ENCODE data around the gene BOD1.
A peak's percentile ranks its signal among the peaks of the same experiment; 100 is the strongest.

BOD1 gene
- long read RNA-seq, partial matches to known transcripts = 1 of 5 reads
- long read RNA-seq, other reads (novel, unspliced or antisense) = 0 of 5 reads

- Histone ChIP-seq H3K27ac (replicated peaks) (peak within 1 kb of the TSS; percentile 56), H3K4me3 (replicated peaks; ENCODE audit: insufficient read depth, low read length) (peak within 1 kb of the TSS; percentile 100), H3K27me3 (ENCODE audit: insufficient read depth, poor library complexity, severe bottlenecking) (no peaks in the 10 kb centered on the region)
- TF ChIP-seq REST (IDR thresholded peaks at IDR 0.05; ENCODE audit: insufficient replicate concordance, low read depth) = no peak
- TF ChIP-seq POLR2AphosphoS5 (IDR thresholded peaks at IDR 0.05; ENCODE audit: low read depth) = 0 out of 2 replicates have a peak, but pooled peaks have one; percentile 36
- TF ChIP-seq GABPA (IDR thresholded peaks at IDR 0.05; ENCODE audit: low read depth) = peak; percentile 43; the same call in 1 of the 2 replicates
- no peak for TF ChIP-seq CTCF (IDR thresholded peaks at IDR 0.05; ENCODE audit: insufficient read depth, low read length)
- peak; percentile 69; the same call in 1 of the 2 replicates for TF ChIP-seq SPI1 (IDR thresholded peaks at IDR 0.05; ENCODE audit: borderline replicate concordance, low read depth)
- peak; percentile 93 to 99 for DNase-seq (ENCODE audit: low read depth in 1 of 2, low spot score in 1 of 2)
These were observed at the start of gene BOD1 for GRCh38 chr5:173616577-173617118. Gene BOD1, minus strand, starts transcription at chr5:173616650. Its CDS starts 214 bp downstream, at chr5:173616436.

- H3K27me3 ChIP-seq (ENCODE audit: insufficient read depth, poor library complexity, severe bottlenecking) = no peaks in the 10 kb centered on the region
- H3K27ac ChIP-seq (replicated peaks) = no peak overlapping the region
- H3K4me3 ChIP-seq (replicated peaks; ENCODE audit: insufficient read depth, low read length) = no peak overlapping the region
- no peak for DNase-seq (ENCODE audit: low read depth in 1 of 2, low spot score in 1 of 2)
- TF ChIP-seq CTCF (IDR thresholded peaks at IDR 0.05; ENCODE audit: insufficient read depth, low read length) (no peak), REST (IDR thresholded peaks at IDR 0.05; ENCODE audit: insufficient replicate concordance, low read depth) (no peak), GABPA (IDR thresholded peaks at IDR 0.05; ENCODE audit: low read depth) (no peak), SPI1 (IDR thresholded peaks at IDR 0.05; ENCODE audit: borderline replicate concordance, low read depth) (no peak), POLR2AphosphoS5 (IDR thresholded peaks at IDR 0.05; ENCODE audit: low read depth) (no peak)
These were observed 48.9 kb upstream of the BOD1 start for GRCh38 chr5:173665326-173665725.

- TF ChIP-seq CTCF (IDR thresholded peaks at IDR 0.05; ENCODE audit: insufficient read depth, low read length) (no peak), SPI1 (IDR thresholded peaks at IDR 0.05; ENCODE audit: borderline replicate concordance, low read depth) (peak; percentile 91)
- Histone ChIP-seq H3K27me3 (ENCODE audit: insufficient read depth, poor library complexity, severe bottlenecking) (no peaks in the 10 kb centered on the region), H3K4me3 (replicated peaks; ENCODE audit: insufficient read depth, low read length) (no peak overlapping the region), H3K27ac (replicated peaks) (peak overlapping the region; percentile 92)
- peak; percentile 76 to 89 for DNase-seq (ENCODE audit: low read depth in 1 of 2, low spot score in 1 of 2)
These were observed 47.7 kb upstream of the BOD1 start for GRCh38 chr5:173664154-173664526.

Measured in HL-60 (cell line).